A549 (cell line): ENCODE measurements around the gene FAM24B.
A peak's percentile ranks its signal among the peaks of the same experiment; 100 is the strongest.

Experiments used
- CBX8 ChIP-seq: fragments of 200-600 bp; sonication (generic); IDR thresholded peaks from 2 replicates; pipeline ENCODE4 v1.6.1; 2016
- EHF ChIP-seq: fragments of 250-450 bp; sonication (Bioruptor Pico); IDR thresholded peaks from 2 replicates; pipeline ENCODE4 v1.5.0; 2020; ENCODE audit warnings: mild to moderate bottlenecking
- EHMT2 ChIP-seq: fragments of 200-600 bp; sonication (generic); IDR thresholded peaks from 2 replicates; pipeline ENCODE4 v1.6.1; 2016; ENCODE audit warnings: antibody characterized with exemption, low read depth, mild to moderate bottlenecking, moderate library complexity
- FOSL2 ChIP-seq, 2 experiments: fragments of 450-650 bp in 1 of 2; fragments of >200 bp in 1 of 2; sonication (Bioruptor Twin) in 1 of 2; formaldehyde crosslinking; IDR thresholded peaks; 2 replicates each; pipeline versions ENCODE4 v1.5.0 to v1.6.1; 2016 to 2020; ENCODE audit warnings: mild to moderate bottlenecking in 1 of 2, moderate library complexity in 1 of 2
- GATA3 ChIP-seq: IDR thresholded peaks from 2 replicates; pipeline ENCODE4 v1.6.1; 2012; ENCODE audit warnings: borderline replicate concordance
- HDAC2 ChIP-seq: fragments of 200-600 bp; sonication (generic); IDR thresholded peaks from 2 replicates; pipeline ENCODE4 v1.6.1; 2016
- KDM1A ChIP-seq: fragments of 200-600 bp; sonication (generic); IDR thresholded peaks from 2 replicates; pipeline ENCODE4 v1.6.1; 2016; ENCODE audit warnings: low read depth, mild to moderate bottlenecking
- POLR2A ChIP-seq: IDR thresholded peaks from 2 replicates; pipeline ENCODE4 v1.6.1; 2012; ENCODE audit warnings: mild to moderate bottlenecking, low read length
- RARB ChIP-seq: fragments of 250-450 bp; sonication (Bioruptor Pico); IDR thresholded peaks from 2 replicates; pipeline ENCODE4 v1.8.0; 2021; ENCODE audit warnings: mild to moderate bottlenecking, moderate library complexity
- REST ChIP-seq: fragments of 200-600 bp; sonication (generic); IDR thresholded peaks from 2 replicates; pipeline ENCODE4 v1.6.1; 2016; ENCODE audit warnings: antibody characterized with exemption, mild to moderate bottlenecking, moderate library complexity
- USF2 ChIP-seq: fragments of 450-650 bp; IDR thresholded peaks from 2 replicates; pipeline ENCODE4 v1.6.1; 2014; ENCODE audit warnings: antibody characterized with exemption
- TF ChIP-seq, protein P1 (sequence below): fragments of >200 bp; sonication (Bioruptor Twin); formaldehyde crosslinking; IDR thresholded peaks from 3 replicates; pipeline ENCODE4 v1.5.1; 2016
- TF ChIP-seq, protein P2 (sequence below): IDR thresholded peaks from 2 replicates; pipeline ENCODE4 v1.6.1; 2012

DNA sequence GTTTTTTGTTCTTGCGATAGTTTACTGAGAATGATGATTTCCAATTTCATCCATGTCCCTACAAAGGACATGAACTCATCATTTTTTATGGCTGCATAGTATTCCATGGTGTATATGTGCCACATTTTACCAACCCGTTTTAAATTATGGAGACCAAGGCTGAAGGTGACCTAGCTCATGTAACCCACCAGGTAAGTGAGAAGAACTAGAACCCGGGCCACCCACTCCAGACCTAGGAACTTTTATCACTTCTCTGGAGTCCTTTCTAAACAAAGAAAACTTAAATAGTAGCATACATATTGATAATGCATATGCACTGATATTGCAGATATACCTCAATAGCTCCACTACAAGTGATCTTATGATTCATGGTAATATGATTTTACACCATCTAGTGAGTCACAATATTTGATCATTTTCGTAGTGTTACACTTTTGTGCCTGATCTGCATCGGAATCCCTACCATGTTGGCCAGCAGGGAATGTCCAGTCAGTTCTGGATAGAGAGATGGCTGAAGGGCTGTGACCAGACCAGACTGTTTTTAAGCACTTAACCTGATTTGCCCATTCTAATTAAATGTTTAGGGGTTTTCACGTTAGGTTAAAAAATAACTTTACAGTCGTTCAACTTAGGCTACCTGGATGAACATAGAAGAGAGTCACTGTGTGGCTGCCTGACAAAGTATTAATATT lies 49.0 kb downstream of the FAM24B start:
- TF ChIP-seq, protein P1, sequence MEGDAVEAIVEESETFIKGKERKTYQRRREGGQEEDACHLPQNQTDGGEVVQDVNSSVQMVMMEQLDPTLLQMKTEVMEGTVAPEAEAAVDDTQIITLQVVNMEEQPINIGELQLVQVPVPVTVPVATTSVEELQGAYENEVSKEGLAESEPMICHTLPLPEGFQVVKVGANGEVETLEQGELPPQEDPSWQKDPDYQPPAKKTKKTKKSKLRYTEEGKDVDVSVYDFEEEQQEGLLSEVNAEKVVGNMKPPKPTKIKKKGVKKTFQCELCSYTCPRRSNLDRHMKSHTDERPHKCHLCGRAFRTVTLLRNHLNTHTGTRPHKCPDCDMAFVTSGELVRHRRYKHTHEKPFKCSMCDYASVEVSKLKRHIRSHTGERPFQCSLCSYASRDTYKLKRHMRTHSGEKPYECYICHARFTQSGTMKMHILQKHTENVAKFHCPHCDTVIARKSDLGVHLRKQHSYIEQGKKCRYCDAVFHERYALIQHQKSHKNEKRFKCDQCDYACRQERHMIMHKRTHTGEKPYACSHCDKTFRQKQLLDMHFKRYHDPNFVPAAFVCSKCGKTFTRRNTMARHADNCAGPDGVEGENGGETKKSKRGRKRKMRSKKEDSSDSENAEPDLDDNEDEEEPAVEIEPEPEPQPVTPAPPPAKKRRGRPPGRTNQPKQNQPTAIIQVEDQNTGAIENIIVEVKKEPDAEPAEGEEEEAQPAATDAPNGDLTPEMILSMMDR = no peak
- TF ChIP-seq CBX8 = no peak
- TF ChIP-seq FOSL2 (IDR thresholded peaks at IDR 0.05) = no peak
- 0 out of 2 replicates have a peak, but pooled peaks have one; percentile 8 for TF ChIP-seq FOSL2 (CRISPR knock-in tag; IDR thresholded peaks at IDR 0.05)
- no peak for TF ChIP-seq EHMT2
- TF ChIP-seq KDM1A = no peak
- no peak for TF ChIP-seq REST
- no peak for TF ChIP-seq RARB
- TF ChIP-seq POLR2A = no peak
- TF ChIP-seq EHF (CRISPR knock-in tag) = no peak
- no peak for TF ChIP-seq HDAC2
- TF ChIP-seq, protein P2, sequence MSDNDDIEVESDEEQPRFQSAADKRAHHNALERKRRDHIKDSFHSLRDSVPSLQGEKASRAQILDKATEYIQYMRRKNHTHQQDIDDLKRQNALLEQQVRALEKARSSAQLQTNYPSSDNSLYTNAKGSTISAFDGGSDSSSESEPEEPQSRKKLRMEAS = no peak
- no peak for TF ChIP-seq USF2
- no peak for TF ChIP-seq GATA3
